Measurements from ENCODE around the gene RIMBP3C. TPM values are rescaled to one million over a fixed set of nuclear protein-coding genes. Genes with fewer than 3 reads are reported as not detected.
A peak's percentile ranks its signal among the peaks of the same experiment; 100 is the strongest.
"Not testable (repeated sequence)": the region's sequence is repeated elsewhere in the genome, so short reads cannot be mapped to it uniquely, and the experiment has no call there.

Gene RIMBP3C
- total and polyA plus RNA-seq, 10 of the 15 experiments (the other 5 are each of a cell fraction or from before 2014, with no cell fraction given), result 0.03 to 0.23 (median 0.08) TPM; not detected in 4

DNA sequence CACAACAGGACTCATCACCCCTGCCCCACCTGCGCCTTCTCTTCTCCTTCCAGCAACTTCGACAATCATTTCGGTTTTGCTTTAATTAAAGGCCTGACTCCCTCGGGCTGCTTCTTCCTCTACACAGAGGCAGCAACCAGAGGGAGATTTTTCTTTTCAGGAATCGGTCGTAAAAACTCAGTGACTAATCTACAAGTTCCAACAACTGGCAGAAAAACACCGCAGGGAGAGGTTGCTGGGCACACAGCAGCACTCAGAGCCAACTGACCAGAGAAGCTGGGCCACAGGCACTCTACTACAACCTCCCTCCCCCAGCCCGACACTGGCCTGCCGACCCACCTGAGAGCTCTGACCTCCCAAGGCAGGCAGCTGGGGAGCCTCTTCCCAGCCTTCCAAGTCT is 36.0 kb downstream of the RIMBP3C start:
- POLR2A ChIA-PET, FAIRE-seq: not testable (repeated sequence)

DNA sequence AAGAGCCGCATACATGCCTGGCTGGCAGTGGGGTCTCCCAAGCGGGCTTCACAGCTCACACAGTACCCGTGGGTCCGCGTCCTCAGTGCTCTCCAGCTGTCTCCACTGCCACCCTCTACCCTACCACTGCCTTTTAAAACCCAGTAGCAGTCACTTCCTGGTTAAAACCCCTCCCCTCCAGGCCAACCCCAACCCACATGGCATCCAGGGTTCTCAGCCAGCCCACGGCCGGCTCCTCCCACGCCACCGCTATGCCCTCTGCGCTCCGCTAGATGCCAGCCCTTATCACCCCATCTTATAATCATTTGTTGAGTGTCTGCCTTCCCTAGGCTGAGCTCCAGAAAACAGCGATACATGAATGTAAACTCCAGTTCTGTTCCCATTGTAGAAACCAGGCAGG is 37.1 kb downstream of the RIMBP3C start:
- FAIRE-seq; H3K4me1 ChIP-seq (ENCODE audit: control insufficient read depth, insufficient read depth, low read length); H3K4me3 ChIP-seq; H3K4me2 ChIP-seq (ENCODE audit: control insufficient read depth, insufficient read depth); intact Hi-C loops (cut with micrococcal nuclease; ENCODE audit: unreplicated experiment); H3K27ac ChIP-seq (ENCODE audit: control insufficient read depth, insufficient read depth); RAD21 ChIA-PET (ENCODE audit: unreplicated experiment); H3K27me3 ChIP-seq (replicated peaks in 1 of 2; ENCODE audit: control insufficient read depth in 2 of 2, insufficient read depth in 2 of 2, low read length in 1 of 2); H3K9ac ChIP-seq (ENCODE audit: control insufficient read depth, insufficient read depth, low read length); H2AFZ ChIP-seq (ENCODE audit: control insufficient read depth, low read depth, low read length); H3K9me3 ChIP-seq (replicated peaks; ENCODE audit: control insufficient read depth, insufficient read depth, low read length); BruUV-seq (replicated peaks); H3K36me3 ChIP-seq (ENCODE audit: control insufficient read depth in 2 of 2, insufficient read depth in 2 of 2, low read length in 1 of 2); CTCF ChIA-PET; in situ Hi-C loops (cut with MboI); H3K79me2 ChIP-seq (ENCODE audit: control insufficient read depth, insufficient read depth, low read length); POLR2A ChIA-PET; SMC1A ChIA-PET (ENCODE audit: uncharacterized antibody, unreplicated experiment); DNase-seq (ENCODE audit: low read depth, low spot score); H4K20me1 ChIP-seq (ENCODE audit: control insufficient read depth, insufficient read depth): not testable (repeated sequence)
- WGBS (ENCODE audit: insufficient coverage, insufficient replicate concordance, low lambda C conversion rate, missing lambda C conversion rate), result no CpG with 5 or more reads among the region's 12 CpGs
- peak; percentile 89 for ATAC-seq

More for the DNA sequence above, 36.0 kb downstream of the RIMBP3C start:
- RAD21 ChIA-PET (ENCODE audit: unreplicated experiment); CTCF ChIA-PET; H3K4me2 ChIP-seq (ENCODE audit: control insufficient read depth, insufficient read depth); SMC1A ChIA-PET (ENCODE audit: uncharacterized antibody, unreplicated experiment); H3K9ac ChIP-seq (ENCODE audit: control insufficient read depth, insufficient read depth, low read length); H3K27ac ChIP-seq (ENCODE audit: control insufficient read depth, insufficient read depth); H3K9me3 ChIP-seq (replicated peaks; ENCODE audit: control insufficient read depth, insufficient read depth, low read length); H2AFZ ChIP-seq (ENCODE audit: control insufficient read depth, low read depth, low read length); H3K4me3 ChIP-seq; H3K79me2 ChIP-seq (ENCODE audit: control insufficient read depth, insufficient read depth, low read length); BruUV-seq (replicated peaks); intact Hi-C loops (cut with micrococcal nuclease; ENCODE audit: unreplicated experiment); H3K4me1 ChIP-seq (ENCODE audit: control insufficient read depth, insufficient read depth, low read length); DNase-seq (ENCODE audit: low read depth, low spot score); H3K36me3 ChIP-seq (ENCODE audit: control insufficient read depth in 2 of 2, insufficient read depth in 2 of 2, low read length in 1 of 2); in situ Hi-C loops (cut with MboI); H3K27me3 ChIP-seq (replicated peaks in 1 of 2; ENCODE audit: control insufficient read depth in 2 of 2, insufficient read depth in 2 of 2, low read length in 1 of 2); ATAC-seq; H4K20me1 ChIP-seq (ENCODE audit: control insufficient read depth, insufficient read depth): not testable (repeated sequence)
- no CpG with 5 or more reads among the region's 9 CpGs for WGBS (ENCODE audit: insufficient coverage, insufficient replicate concordance, low lambda C conversion rate, missing lambda C conversion rate)

DNA sequence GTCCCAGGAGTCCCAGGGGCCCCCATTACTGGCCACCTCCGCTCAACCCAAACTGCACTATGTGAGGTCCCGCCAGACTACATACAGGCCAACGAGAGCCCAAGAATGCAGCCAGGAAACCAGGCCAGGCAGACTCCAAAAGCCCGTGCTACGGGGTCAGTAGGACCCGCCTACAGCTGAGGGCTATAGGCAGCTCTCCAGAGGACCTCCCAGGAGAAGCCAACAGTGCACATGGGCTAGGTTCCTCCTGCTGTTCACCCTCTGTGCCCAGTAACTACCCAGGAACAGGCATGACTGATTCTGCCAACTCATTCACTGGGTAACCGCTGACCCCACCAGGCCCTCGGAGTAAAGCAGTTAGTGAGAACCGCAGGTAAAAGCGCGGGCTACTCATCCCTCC is 39.2 kb downstream of the RIMBP3C start:
- POLR2A ChIA-PET; H3K4me1 ChIP-seq (ENCODE audit: control insufficient read depth, insufficient read depth, low read length); in situ Hi-C loops (cut with MboI); H4K20me1 ChIP-seq (ENCODE audit: control insufficient read depth, insufficient read depth); FAIRE-seq; H3K9ac ChIP-seq (ENCODE audit: control insufficient read depth, insufficient read depth, low read length); CTCF ChIA-PET; intact Hi-C loops (cut with micrococcal nuclease; ENCODE audit: unreplicated experiment); RAD21 ChIA-PET (ENCODE audit: unreplicated experiment); ATAC-seq; H3K9me3 ChIP-seq (replicated peaks; ENCODE audit: control insufficient read depth, insufficient read depth, low read length); H3K27me3 ChIP-seq (replicated peaks in 1 of 2; ENCODE audit: control insufficient read depth in 2 of 2, insufficient read depth in 2 of 2, low read length in 1 of 2); H3K4me3 ChIP-seq; H3K27ac ChIP-seq (ENCODE audit: control insufficient read depth, insufficient read depth); SMC1A ChIA-PET (ENCODE audit: uncharacterized antibody, unreplicated experiment); H3K36me3 ChIP-seq (ENCODE audit: control insufficient read depth in 2 of 2, insufficient read depth in 2 of 2, low read length in 1 of 2); H3K79me2 ChIP-seq (ENCODE audit: control insufficient read depth, insufficient read depth, low read length); H2AFZ ChIP-seq (ENCODE audit: control insufficient read depth, low read depth, low read length); H3K4me2 ChIP-seq (ENCODE audit: control insufficient read depth, insufficient read depth); DNase-seq (ENCODE audit: low read depth, low spot score): not testable (repeated sequence)
- WGBS (ENCODE audit: insufficient coverage, insufficient replicate concordance, low lambda C conversion rate, missing lambda C conversion rate), result 100% methylated on average over 5 of the region's 11 CpGs
- BruUV-seq (replicated peaks), result TSS peak; percentile 25

DNA sequence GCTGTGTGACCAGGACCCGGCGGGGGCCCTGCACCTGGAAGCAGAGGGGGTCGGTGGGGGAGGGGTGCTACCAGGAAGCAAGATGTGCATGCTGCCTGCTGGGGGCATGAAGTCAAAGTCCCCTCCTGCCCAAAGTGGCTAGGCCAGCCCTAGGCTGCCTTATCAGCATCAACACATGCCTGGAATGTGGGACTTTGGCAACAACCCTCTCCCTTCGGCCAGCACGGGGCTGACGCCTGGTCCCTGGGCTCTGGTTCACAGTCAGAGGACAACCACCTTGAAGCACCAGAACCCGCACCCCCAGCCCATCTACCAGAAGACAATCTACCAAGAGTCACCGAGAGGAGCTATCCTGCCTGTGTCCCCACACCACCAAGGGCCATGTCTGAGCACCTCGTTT is 40.9 kb downstream of the RIMBP3C start:
- H3K9me3 ChIP-seq (replicated peaks; ENCODE audit: control insufficient read depth, insufficient read depth, low read length); intact Hi-C loops (cut with micrococcal nuclease; ENCODE audit: unreplicated experiment); H3K4me1 ChIP-seq (ENCODE audit: control insufficient read depth, insufficient read depth, low read length); H4K20me1 ChIP-seq (ENCODE audit: control insufficient read depth, insufficient read depth); H3K27me3 ChIP-seq (replicated peaks in 1 of 2; ENCODE audit: control insufficient read depth in 2 of 2, insufficient read depth in 2 of 2, low read length in 1 of 2); H2AFZ ChIP-seq (ENCODE audit: control insufficient read depth, low read depth, low read length); DNase-seq (ENCODE audit: low read depth, low spot score); in situ Hi-C loops (cut with MboI); SMC1A ChIA-PET (ENCODE audit: uncharacterized antibody, unreplicated experiment); ATAC-seq; H3K27ac ChIP-seq (ENCODE audit: control insufficient read depth, insufficient read depth); RAD21 ChIA-PET (ENCODE audit: unreplicated experiment); FAIRE-seq; H3K4me2 ChIP-seq (ENCODE audit: control insufficient read depth, insufficient read depth); H3K4me3 ChIP-seq; H3K9ac ChIP-seq (ENCODE audit: control insufficient read depth, insufficient read depth, low read length); H3K79me2 ChIP-seq (ENCODE audit: control insufficient read depth, insufficient read depth, low read length); CTCF ChIA-PET; BruUV-seq (replicated peaks); POLR2A ChIA-PET; H3K36me3 ChIP-seq (ENCODE audit: control insufficient read depth in 2 of 2, insufficient read depth in 2 of 2, low read length in 1 of 2): not testable (repeated sequence)
- WGBS (ENCODE audit: insufficient coverage, insufficient replicate concordance, low lambda C conversion rate, missing lambda C conversion rate), result no CpG with 5 or more reads among the region's 9 CpGs

Measured in GM12878 (cell line).